ENCODE results near the gene HIVEP3.

Gene HIVEP3

DNA sequence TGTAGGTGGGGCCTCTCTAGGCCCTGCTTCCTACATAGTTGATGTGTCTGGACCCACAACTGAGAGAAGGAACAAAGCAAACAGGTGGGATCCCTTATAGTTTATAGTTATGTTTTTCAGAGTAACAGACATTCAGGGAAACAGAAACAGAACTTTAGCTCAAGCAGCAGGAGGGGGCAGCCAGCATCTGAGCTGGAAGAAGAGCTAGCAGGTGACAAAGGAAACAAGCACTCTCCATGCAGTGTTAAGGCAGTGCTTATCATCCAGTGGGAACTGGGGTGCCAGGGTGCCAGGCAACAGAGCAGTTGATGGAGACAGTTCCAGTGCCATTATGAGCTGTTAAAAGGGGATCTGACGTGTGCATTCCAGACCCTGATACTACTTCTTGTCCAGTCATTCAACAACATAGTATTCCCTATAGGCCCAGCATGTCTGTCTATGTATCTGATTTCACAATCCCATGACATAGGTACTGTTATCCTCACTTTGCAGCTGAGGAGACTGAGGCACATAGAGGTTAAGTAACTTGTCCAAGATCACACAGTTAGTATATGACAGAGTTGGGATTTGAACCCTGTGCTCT is 13.5 kb downstream of the HIVEP3 start:
- H3K4me1 ChIP-seq (ENCODE audit: insufficient read depth, low read length) = no peaks in the 10 kb centered on the region
- no peak overlapping the region for H3K27ac ChIP-seq (ENCODE audit: low read length)

DNA sequence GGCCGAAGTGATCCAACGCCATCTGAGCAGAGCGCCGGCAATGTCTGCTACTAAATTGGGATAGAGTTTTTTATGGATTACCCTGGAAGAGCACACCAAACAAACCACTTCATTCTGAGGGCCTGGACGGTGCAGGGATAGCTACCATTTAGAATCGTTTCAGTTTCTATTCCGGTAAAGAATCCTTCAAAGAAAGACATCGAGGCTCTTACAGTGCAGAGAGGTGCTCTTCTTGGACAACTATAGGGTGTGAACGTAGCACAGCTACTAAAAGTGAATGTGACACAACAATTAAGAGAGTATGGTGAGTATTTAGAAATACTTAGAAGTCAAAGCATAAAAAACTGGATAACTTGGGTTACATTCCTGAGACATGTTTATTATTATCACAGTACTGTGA is 16.1 kb downstream of the HIVEP3 start:
- H3K9ac ChIP-seq (ENCODE audit: low read depth, low read length) = no peak overlapping the region
- H3K27ac ChIP-seq (ENCODE audit: low read length) = no peak overlapping the region
- H3K9me3 ChIP-seq (ENCODE audit: insufficient read depth, low read depth, low read length) = no peaks in the 10 kb centered on the region
- no peaks in the 10 kb centered on the region for H3K36me3 ChIP-seq (ENCODE audit: insufficient read depth, low read depth, low read length)
- no peak overlapping the region for H3K4me3 ChIP-seq (ENCODE audit: low read length)
- H3K27me3 ChIP-seq (ENCODE audit: insufficient read depth, low read length) = no peaks in the 10 kb centered on the region
- H3K4me1 ChIP-seq (ENCODE audit: insufficient read depth, low read length) = no peaks in the 10 kb centered on the region

More for the DNA sequence above, 13.5 kb downstream of the HIVEP3 start:
- H3K36me3 ChIP-seq (ENCODE audit: insufficient read depth, low read depth, low read length) = no peaks in the 10 kb centered on the region
- H3K27me3 ChIP-seq (ENCODE audit: insufficient read depth, low read length) = no peaks in the 10 kb centered on the region
- H3K4me3 ChIP-seq (ENCODE audit: low read length) = no peak overlapping the region
- H3K9me3 ChIP-seq (ENCODE audit: insufficient read depth, low read depth, low read length) = no peaks in the 10 kb centered on the region
- no peak overlapping the region for H3K9ac ChIP-seq (ENCODE audit: low read depth, low read length)

DNA sequence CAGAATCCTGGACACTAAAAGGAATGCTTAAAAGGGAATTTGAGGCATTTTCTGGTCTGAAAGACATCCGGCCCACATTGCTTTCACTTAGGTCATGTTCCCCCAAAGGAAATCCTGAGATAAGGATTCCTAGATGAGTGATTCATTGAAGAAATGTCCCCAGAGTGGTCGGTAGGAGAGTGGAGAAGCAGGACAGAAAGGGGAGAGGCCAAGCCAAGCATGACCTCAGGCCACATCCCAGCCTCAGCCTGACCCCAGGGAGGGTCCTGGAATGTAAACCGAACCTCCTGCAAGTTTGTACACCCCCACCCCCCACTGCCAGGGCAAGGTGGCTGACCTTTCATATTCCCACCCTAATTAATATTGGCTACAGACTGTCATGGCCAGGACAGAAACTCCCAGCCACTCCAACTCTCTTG is 16.6 kb downstream of the HIVEP3 start:
- no peak overlapping the region for H3K27ac ChIP-seq (ENCODE audit: low read length)
- H3K36me3 ChIP-seq (ENCODE audit: insufficient read depth, low read depth, low read length) = no peaks in the 10 kb centered on the region
- H3K9ac ChIP-seq (ENCODE audit: low read depth, low read length) = no peak overlapping the region
- H3K9me3 ChIP-seq (ENCODE audit: insufficient read depth, low read depth, low read length) = no peaks in the 10 kb centered on the region
- H3K4me1 ChIP-seq (ENCODE audit: insufficient read depth, low read length) = no peaks in the 10 kb centered on the region
- H3K27me3 ChIP-seq (ENCODE audit: insufficient read depth, low read length) = no peaks in the 10 kb centered on the region
- no peak overlapping the region for H3K4me3 ChIP-seq (ENCODE audit: low read length)

DNA sequence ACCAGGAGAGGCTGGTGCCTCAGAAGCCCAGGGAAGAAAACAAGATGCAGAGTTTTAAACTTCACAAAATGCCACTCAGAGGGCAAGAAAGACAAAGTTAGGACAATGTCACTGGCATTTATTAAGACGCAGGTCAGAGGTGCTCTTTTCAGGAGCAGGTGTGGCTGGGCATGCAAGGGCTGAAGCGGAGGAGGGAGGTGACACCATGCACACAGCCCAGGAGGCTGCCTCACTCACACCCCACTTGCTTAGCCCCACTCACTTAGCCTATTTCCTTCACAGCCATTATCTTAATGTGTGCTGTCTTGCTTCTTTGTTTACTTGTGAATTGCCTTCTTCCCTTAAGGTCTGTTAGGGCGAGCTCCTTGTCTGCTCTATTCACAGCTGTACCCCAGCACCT is 17.2 kb downstream of the HIVEP3 start:
- Histone ChIP-seq H3K4me3 (ENCODE audit: low read length) (no peak overlapping the region), H3K9ac (ENCODE audit: low read depth, low read length) (no peak overlapping the region), H3K27me3 (ENCODE audit: insufficient read depth, low read length) (no peaks in the 10 kb centered on the region), H3K4me1 (ENCODE audit: insufficient read depth, low read length) (no peaks in the 10 kb centered on the region), H3K9me3 (ENCODE audit: insufficient read depth, low read depth, low read length) (no peaks in the 10 kb centered on the region), H3K36me3 (ENCODE audit: insufficient read depth, low read depth, low read length) (no peaks in the 10 kb centered on the region), H3K27ac (ENCODE audit: low read length) (no peak overlapping the region)

DNA sequence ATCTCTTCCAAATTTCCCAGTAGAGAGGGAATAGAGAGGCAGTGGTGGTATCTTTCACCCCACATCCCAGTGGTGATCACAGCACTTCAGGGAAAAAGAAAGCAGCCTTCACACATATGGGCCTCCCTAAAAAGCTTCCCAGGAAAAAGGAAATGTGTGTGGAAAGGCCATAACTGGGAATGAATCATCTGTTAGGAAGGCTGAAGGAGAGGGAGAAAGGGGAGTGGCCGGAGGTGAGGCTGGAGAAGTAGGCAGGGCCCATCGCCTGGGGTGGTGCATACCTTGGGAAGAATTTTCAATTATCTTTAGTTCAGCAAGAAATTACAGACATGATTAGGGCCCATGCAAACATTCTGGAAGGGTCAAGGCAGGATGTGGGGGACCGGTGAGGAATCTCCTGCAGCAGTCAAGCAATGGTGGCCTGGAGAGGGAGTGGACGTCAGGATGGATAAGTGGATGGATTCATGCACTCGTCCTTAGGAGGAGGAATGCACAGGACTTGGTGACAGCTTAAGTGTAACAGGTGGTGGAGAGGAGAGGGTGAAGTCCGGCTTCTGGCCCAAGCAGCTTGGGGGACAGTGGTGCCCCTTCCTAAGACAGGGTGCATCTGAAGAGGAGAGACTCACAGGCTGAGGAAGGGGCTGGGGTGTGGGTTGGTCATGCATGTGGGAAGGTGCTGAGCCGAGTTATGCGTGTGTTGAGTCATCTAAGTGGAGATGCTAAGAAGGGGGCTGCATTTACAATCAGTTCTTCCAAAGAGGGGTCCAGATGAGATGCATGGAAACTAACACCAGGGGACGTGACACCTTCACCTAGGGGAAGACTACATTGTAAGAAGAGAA is 17.9 kb downstream of the HIVEP3 start:
- no peaks in the 10 kb centered on the region for H3K9me3 ChIP-seq (ENCODE audit: insufficient read depth, low read depth, low read length)
- H3K36me3 ChIP-seq (ENCODE audit: insufficient read depth, low read depth, low read length) = no peaks in the 10 kb centered on the region
- no peak overlapping the region for H3K9ac ChIP-seq (ENCODE audit: low read depth, low read length)
- no peaks in the 10 kb centered on the region for H3K27me3 ChIP-seq (ENCODE audit: insufficient read depth, low read length)
- no peak overlapping the region for H3K4me3 ChIP-seq (ENCODE audit: low read length)
- no peak overlapping the region for H3K27ac ChIP-seq (ENCODE audit: low read length)
- no peaks in the 10 kb centered on the region for H3K4me1 ChIP-seq (ENCODE audit: insufficient read depth, low read length)

DNA sequence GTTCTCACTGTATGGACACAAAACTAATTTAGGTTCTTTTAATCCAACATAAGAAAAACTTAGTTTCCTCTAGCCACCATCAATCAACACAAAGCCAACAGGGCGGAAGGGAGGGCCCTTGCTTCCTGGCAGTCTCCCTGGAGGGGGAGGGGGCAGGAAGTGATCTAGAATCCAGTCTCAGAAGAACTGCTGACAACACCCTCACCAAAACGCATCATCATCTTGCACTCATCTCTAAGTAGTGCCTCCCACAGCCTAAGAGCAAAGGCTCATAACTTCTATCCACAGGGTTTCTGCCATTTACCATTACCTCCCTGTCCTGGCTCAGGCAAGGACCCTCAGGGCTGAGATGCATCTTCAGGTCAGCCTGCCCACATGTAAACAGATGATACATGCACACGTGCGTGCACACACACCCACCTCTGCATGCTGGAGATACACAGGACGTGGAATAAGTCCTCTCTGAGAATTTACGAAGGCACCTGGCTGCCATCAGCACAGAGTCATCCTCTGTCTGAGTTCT is 20.5 kb downstream of the HIVEP3 start:
- no peaks in the 10 kb centered on the region for H3K9me3 ChIP-seq (ENCODE audit: insufficient read depth, low read depth, low read length)
- no peaks in the 10 kb centered on the region for H3K4me1 ChIP-seq (ENCODE audit: insufficient read depth, low read length)
- no peak overlapping the region for H3K9ac ChIP-seq (ENCODE audit: low read depth, low read length)
- no peaks in the 10 kb centered on the region for H3K27me3 ChIP-seq (ENCODE audit: insufficient read depth, low read length)
- no peaks in the 10 kb centered on the region for H3K36me3 ChIP-seq (ENCODE audit: insufficient read depth, low read depth, low read length)
- H3K27ac ChIP-seq (ENCODE audit: low read length) = no peak overlapping the region
- no peak overlapping the region for H3K4me3 ChIP-seq (ENCODE audit: low read length)

DNA sequence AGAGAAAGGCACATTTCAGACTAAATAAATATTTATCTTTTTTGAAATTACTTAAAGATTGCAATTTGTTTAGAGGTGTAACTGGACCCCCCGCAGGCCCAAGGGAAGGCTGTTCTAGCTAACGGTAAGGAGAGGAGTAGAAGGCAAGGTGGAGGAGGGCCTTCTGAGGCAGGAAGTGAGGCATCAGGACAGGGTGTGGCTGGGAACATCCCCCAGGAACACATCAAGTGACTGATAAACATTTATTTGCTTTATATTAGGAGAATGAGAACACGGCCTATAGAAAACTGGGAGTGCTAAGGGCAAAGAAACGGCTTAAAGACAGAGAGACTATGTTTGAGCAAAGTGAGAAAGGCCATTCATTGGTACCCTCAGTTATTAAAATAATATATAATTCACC is 23.2 kb downstream of the HIVEP3 start:
- Histone ChIP-seq H3K4me3 (ENCODE audit: low read length) (no peak overlapping the region), H3K27me3 (ENCODE audit: insufficient read depth, low read length) (no peaks in the 10 kb centered on the region), H3K9me3 (ENCODE audit: insufficient read depth, low read depth, low read length) (no peaks in the 10 kb centered on the region), H3K9ac (ENCODE audit: low read depth, low read length) (no peak overlapping the region), H3K27ac (ENCODE audit: low read length) (no peak overlapping the region), H3K4me1 (ENCODE audit: insufficient read depth, low read length) (no peaks in the 10 kb centered on the region), H3K36me3 (ENCODE audit: insufficient read depth, low read depth, low read length) (no peaks in the 10 kb centered on the region)

DNA sequence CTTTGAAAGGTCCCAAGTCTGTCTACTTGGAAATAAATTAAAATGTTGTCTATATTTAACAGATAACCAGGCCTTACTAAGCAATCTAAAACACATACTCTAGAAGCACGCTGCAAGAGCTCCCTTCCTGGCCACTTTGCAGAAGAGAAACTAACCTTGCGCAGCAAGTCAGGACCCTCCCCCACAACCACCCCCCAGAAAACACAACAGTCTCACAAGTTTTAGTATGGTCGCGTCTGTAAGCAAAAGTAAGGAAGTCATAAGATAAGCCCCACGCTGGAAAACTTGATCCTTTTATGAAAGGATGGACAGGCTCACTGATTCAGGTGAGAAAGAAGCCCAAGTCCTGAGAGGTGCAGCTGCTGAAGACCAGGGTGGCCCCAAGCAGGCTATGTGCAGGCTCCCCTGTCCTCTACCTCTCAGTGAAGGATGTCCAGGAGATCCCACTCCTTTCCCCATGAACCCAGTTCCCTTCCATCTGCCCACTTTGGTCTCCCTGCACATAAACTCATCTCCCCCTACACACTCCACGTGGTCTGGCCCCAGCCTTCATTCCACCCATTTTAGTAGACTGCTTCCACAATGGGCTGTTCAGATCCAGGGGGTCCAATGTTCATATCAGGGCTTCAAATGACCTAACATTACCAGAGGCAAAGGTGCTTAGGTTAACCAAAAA is 23.8 kb downstream of the HIVEP3 start:
- Histone ChIP-seq H3K4me3 (ENCODE audit: low read length) (no peak overlapping the region), H3K27ac (ENCODE audit: low read length) (no peak overlapping the region), H3K4me1 (ENCODE audit: insufficient read depth, low read length) (no peaks in the 10 kb centered on the region), H3K9me3 (ENCODE audit: insufficient read depth, low read depth, low read length) (no peaks in the 10 kb centered on the region), H3K27me3 (ENCODE audit: insufficient read depth, low read length) (no peaks in the 10 kb centered on the region), H3K36me3 (ENCODE audit: insufficient read depth, low read depth, low read length) (no peaks in the 10 kb centered on the region), H3K9ac (ENCODE audit: low read depth, low read length) (no peak overlapping the region)

DNA sequence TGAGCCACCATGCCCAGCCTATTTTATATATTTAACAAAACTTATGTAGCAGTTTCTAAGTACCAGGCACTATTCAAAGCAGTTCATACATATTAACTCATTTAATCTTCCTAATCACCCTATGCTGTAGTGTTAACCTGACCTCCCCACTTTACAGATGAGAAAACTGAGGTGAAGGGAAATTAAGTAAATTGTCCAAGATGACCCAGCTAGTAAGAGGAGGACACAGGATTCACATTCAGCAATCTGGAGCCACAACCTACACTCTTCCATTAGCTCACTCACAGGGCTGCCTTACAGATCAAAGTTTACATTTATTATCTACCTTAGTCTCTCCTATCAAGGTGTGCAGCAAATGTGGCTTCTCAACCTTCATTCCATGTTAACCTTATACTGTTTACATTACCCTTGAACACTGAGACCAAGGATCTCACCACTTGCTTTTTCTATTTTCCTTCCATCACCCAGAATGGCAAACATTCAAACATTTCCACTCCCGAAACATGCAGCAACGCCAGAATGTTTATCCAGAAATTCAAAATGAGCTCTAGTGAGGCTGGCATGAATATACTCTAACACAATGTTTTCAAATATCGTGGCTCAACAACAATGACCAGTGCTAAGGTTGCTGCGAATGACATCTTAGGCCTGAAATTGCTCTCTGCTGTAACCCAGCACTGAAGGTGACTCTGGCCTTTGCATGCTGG is 24.5 kb downstream of the HIVEP3 start:
- Histone ChIP-seq H3K4me1 (ENCODE audit: insufficient read depth, low read length) (no peaks in the 10 kb centered on the region), H3K27me3 (ENCODE audit: insufficient read depth, low read length) (no peaks in the 10 kb centered on the region), H3K9me3 (ENCODE audit: insufficient read depth, low read depth, low read length) (no peaks in the 10 kb centered on the region), H3K4me3 (ENCODE audit: low read length) (no peak overlapping the region), H3K9ac (ENCODE audit: low read depth, low read length) (no peak overlapping the region), H3K27ac (ENCODE audit: low read length) (no peak overlapping the region), H3K36me3 (ENCODE audit: insufficient read depth, low read depth, low read length) (no peaks in the 10 kb centered on the region)

DNA sequence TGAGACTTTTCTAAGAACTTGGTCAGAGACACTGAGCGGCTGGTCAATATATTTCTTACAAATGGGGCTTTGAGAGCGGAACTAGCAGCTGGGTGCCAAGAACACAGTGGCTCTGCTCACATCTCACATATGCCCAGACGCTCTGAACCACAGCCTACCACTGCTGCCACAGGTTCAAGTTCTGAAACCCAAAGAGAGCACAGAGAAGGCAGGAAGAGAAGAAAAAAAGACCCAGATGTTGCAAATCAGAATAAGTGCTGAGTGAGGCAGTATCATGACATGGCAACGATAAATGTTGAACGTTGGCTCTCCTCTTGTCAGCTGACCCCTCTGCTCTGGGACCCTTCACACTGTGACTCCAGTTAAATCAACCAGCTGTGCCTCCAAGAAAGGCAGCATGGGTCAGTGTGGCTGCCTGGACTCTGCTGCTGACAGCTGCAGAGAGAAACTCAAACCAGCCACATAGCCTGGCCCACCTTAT is 26.4 kb downstream of the HIVEP3 start:
- Histone ChIP-seq H3K36me3 (ENCODE audit: insufficient read depth, low read depth, low read length) (no peaks in the 10 kb centered on the region), H3K4me1 (ENCODE audit: insufficient read depth, low read length) (no peaks in the 10 kb centered on the region), H3K9me3 (ENCODE audit: insufficient read depth, low read depth, low read length) (no peaks in the 10 kb centered on the region), H3K27me3 (ENCODE audit: insufficient read depth, low read length) (no peaks in the 10 kb centered on the region), H3K9ac (ENCODE audit: low read depth, low read length) (no peak overlapping the region), H3K27ac (ENCODE audit: low read length) (no peak overlapping the region), H3K4me3 (ENCODE audit: low read length) (no peak overlapping the region)

DNA sequence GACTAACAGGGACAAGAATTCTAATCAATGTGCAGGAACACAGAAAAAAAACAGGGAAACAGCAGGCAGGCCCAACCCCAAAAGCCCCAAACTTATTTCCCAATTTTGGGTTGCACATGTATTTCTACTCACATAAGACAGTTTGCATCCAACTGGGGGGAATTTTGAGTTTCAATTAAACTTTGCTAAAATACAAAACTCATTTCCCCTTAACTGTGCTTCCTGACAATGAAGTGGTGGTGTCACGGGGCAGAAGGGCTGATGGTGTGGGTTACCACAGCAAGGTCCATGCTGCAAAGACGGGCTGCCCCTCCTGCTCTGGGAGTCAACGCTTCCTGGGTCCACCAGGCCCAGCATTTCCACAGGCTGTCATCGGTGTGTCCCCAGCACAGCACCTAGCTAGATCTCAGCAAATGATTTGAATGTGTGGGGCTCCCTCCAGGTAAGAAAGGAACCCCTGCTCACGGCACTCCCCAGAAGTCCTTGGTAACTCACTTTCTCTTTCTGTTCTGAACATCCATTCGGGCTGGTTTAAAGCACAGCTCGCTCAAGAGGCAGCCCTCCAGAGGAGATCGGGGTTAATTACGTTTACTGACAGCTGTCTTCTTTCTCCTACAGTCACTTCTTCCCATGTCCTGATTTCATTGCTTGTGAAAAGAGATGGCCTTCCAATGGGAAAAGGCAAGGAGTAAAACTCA is 27.4 kb downstream of the HIVEP3 start:
- H3K27me3 ChIP-seq (ENCODE audit: insufficient read depth, low read length) = no peaks in the 10 kb centered on the region
- no peak overlapping the region for H3K27ac ChIP-seq (ENCODE audit: low read length)
- H3K9ac ChIP-seq (ENCODE audit: low read depth, low read length) = no peak overlapping the region
- H3K9me3 ChIP-seq (ENCODE audit: insufficient read depth, low read depth, low read length) = no peaks in the 10 kb centered on the region
- H3K36me3 ChIP-seq (ENCODE audit: insufficient read depth, low read depth, low read length) = no peaks in the 10 kb centered on the region
- no peak overlapping the region for H3K4me3 ChIP-seq (ENCODE audit: low read length)
- no peaks in the 10 kb centered on the region for H3K4me1 ChIP-seq (ENCODE audit: insufficient read depth, low read length)

Data from iPS-20b (cell line).